22Rv1 (cell line): ENCODE data around the gene IFNG-AS1.
A peak's percentile ranks its signal among the peaks of the same experiment; 100 is the strongest.

Experiments
- H3K27ac ChIP-seq: fragments of 450-650 bp; 2 replicates; pipeline ENCODE4 v1.5.1; 2017
- ZFX ChIP-seq: fragments of 450-650 bp; IDR thresholded peaks from 2 replicates; pipeline ENCODE4 v1.6.1; 2017; ENCODE audit warnings: antibody characterized with exemption, borderline replicate concordance
- TF ChIP-seq, protein P1 (sequence below): fragments of 450-650 bp; IDR thresholded peaks from 2 replicates; pipeline ENCODE4 v1.5.1; 2017; ENCODE audit warnings: mild to moderate bottlenecking

Gene IFNG-AS1

DNA sequence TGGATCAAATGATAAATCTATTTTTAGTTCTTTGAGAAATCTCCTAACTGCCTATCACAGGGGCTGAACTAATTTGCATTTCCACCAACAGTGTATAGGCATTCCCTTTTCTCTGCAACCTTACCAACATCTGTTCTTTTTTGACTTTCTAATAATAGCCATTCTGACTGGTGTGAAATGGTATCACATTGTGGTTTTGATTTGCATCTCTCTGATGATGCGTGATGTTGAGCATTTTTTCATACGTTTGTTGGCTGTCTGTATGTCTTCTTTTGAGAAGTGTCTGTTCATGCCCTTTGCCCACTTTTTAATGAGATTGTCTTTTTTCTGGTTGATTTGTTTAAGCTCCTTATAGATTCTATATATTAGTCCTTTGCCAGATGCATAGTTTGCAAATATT is 67.1 kb downstream of the IFNG-AS1 start:
- TF ChIP-seq ZFX: no peak
- TF ChIP-seq, protein P1, sequence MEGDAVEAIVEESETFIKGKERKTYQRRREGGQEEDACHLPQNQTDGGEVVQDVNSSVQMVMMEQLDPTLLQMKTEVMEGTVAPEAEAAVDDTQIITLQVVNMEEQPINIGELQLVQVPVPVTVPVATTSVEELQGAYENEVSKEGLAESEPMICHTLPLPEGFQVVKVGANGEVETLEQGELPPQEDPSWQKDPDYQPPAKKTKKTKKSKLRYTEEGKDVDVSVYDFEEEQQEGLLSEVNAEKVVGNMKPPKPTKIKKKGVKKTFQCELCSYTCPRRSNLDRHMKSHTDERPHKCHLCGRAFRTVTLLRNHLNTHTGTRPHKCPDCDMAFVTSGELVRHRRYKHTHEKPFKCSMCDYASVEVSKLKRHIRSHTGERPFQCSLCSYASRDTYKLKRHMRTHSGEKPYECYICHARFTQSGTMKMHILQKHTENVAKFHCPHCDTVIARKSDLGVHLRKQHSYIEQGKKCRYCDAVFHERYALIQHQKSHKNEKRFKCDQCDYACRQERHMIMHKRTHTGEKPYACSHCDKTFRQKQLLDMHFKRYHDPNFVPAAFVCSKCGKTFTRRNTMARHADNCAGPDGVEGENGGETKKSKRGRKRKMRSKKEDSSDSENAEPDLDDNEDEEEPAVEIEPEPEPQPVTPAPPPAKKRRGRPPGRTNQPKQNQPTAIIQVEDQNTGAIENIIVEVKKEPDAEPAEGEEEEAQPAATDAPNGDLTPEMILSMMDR: no peak
- no peak overlapping the region for H3K27ac ChIP-seq

DNA sequence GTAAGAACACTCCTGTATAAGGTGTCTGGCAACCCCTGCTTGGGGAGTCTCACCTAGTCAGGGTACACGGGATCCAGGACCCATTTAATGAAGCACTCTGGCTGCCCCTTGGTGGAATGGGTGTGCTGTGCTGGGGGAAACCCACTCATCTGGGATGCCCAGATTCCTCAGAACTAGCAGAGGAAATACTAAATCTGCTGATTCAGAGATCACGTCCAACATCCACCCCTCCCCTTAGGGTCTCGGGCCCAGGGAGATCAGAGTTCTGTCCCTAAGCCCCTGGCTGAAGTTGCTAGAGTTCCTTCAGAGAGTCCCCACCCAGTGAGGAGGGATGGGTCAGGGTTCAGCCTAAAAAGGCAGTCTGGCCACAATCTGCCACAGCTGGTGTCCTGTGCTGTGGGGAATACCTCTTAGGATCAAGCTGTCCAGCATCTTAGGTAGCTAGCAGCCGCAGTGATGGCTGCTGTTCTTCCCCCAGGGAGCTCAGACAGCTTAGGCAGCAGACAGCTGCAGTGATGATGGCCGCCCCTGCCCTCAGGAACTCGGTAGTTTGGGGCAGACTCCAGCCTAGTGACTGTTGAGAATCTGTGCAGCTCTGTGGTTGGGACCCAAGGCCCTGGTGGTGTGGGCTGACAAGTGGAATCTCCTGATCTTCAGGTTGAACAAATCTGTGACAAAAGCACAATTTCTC is 74.8 kb downstream of the IFNG-AS1 start:
- TF ChIP-seq, protein P1: no peak
- TF ChIP-seq ZFX: no peak
- no peak overlapping the region for H3K27ac ChIP-seq

DNA sequence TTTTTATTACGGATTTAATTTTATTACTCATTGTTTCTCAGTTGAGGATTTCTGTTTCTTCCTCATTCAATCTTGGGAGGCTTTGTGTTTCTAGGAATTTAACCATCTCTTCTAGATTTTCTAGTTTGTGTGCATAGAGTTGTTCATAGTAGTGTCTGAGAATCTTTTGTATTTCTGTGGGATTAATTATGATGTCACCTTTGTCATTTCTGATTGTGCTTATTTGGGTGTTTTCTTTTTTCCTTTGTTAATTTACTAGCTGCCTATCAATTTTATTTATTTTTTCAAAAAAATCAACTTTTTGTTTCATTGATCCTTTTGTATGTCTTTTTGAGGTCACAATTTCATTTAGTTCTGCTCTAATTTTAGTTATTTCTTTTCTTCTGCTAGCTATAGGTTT is 75.9 kb downstream of the IFNG-AS1 start:
- TF ChIP-seq ZFX: no peak
- TF ChIP-seq, protein P1: no peak
- no peak overlapping the region for H3K27ac ChIP-seq

DNA sequence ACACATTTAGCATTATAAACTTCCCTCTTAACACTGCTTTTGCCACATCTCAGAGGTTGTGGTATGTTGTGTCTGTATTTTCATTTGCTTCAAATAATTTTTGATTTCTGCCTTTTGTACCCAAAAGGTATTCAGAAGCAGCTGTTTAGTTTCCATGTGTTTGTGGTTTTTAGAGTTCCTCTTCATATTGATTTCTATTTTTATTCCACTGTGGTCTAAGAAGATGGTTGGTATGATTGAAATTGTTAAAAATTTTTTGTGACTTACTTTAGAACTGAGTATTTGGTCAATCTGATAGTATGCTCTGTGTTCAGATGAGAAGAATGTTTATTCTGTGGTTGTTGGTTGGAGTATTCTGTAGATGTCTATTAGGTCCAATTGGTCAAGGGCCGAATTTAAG is 76.4 kb downstream of the IFNG-AS1 start:
- TF ChIP-seq ZFX: no peak
- TF ChIP-seq, protein P1: no peak
- H3K27ac ChIP-seq: no peak overlapping the region

DNA sequence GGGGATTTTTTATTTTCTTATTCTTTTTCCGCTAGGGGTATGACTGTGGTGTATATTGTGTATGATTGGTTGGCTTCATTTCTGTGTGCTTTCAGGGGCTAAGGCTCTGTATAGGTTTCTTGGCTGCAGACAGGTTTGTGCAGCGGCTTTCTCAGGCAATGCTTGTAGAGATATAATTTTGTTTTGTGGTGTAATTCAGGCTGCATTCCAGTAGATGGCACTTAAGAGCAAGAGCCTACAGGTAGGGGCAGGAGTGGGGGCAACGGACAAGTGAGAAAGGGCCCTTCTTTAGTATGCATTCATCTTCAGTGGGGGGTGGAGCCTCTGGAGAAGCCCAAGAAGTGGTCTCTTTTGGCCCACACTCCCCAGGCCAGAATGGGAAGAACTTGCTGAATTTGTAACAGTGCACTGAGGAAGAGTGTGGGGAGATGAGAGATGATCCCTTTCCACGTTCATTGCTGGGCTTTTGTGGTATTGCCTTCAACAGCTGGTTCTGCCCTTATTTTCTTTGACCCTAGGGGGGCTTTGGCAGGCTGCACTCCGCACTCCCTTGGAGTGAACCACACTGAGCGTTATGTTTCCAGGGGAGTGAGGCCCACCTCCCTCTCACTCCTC is 78.6 kb downstream of the IFNG-AS1 start:
- H3K27ac ChIP-seq: no peak overlapping the region
- TF ChIP-seq, protein P1: peak; percentile 84
- TF ChIP-seq ZFX: no peak

DNA sequence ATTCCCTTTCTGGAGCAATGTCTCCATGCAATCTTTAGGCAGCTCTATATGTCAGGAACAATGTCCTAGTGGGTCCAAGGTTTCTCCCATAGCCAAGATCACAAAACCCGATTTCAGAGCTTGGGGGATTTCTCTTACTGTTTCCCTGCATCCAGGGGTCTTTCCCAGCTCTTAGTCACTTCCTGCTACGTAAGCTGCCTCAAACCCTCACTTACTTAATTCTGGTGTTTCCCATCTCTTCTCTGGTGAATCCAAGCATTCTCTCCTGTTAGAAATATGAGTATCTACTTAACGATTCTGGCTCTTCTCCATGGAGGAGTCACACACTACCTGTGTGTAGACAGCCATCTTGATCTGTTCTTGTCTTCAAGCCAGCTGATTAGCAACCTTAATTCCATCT is 80.0 kb downstream of the IFNG-AS1 start:
- H3K27ac ChIP-seq: no peak overlapping the region
- no peak for TF ChIP-seq ZFX
- TF ChIP-seq, protein P1: no peak
